OCI-LY3 (cell line): ENCODE results near the gene ASIC1.

ENCODE experiments used
- H2AFZ ChIP-seq: fragments of 200-600, 300-600 bp; shearing (Covaris generic); 2 replicates; pipeline ENCODE4 v1.6.0; 2014; ENCODE audit warnings: antibody characterized with exemption, low read depth, low read length
- H3K27ac ChIP-seq: fragments of 200-600, 300-600 bp; sonication (generic); 2 replicates; pipeline ENCODE4 v1.5.1; 2014; ENCODE audit warnings: mild to moderate bottlenecking, low read length, moderate library complexity, mixed read lengths
- H3K27me3 ChIP-seq: fragments of 200-600, 300-600 bp; sonication (generic); 2 replicates; pipeline ENCODE4 v1.6.1; 2014; ENCODE audit warnings: low read depth, low read length, mixed read lengths
- H3K36me3 ChIP-seq: fragments of 200-600, 300-600 bp; sonication (generic); replicated peaks from 2 replicates; pipeline ENCODE3; 2014; ENCODE audit warnings: low read depth, low read length, mixed read lengths
- H3K4me1 ChIP-seq: fragments of 300-600, 200-600 bp; sonication (generic); 2 replicates; pipeline ENCODE4 v1.6.1; 2014; ENCODE audit warnings: low read length, mixed read lengths
- H3K4me2 ChIP-seq: fragments of 200-600, 300-600 bp; sonication (generic); 2 replicates; pipeline ENCODE4 v1.6.1; 2014; ENCODE audit warnings: low read length, mixed read lengths
- H3K4me3 ChIP-seq: fragments of 300-600, 200-600 bp; sonication (generic); 2 replicates; pipeline ENCODE4 v1.5.1; 2014; ENCODE audit warnings: antibody characterized with exemption, mild to moderate bottlenecking, low read length, moderate library complexity
- H3K79me2 ChIP-seq: fragments of 300-600, 200-600 bp; shearing (Covaris generic); 2 replicates; pipeline ENCODE4 v1.6.1; 2014; ENCODE audit warnings: mild to moderate bottlenecking, low read length, mixed read lengths
- H3K9ac ChIP-seq: fragments of 300-600, 200-600 bp; shearing (Covaris generic); 2 replicates; pipeline ENCODE4 v1.6.0; 2014; ENCODE audit warnings: mild to moderate bottlenecking, low read length, moderate library complexity
- H3K9me3 ChIP-seq: fragments of 200-600, 300-600 bp; shearing (Covaris generic); 2 replicates; pipeline ENCODE4 v1.6.1; 2014; ENCODE audit warnings: low read length, mixed read lengths; ENCODE audit not compliant: insufficient read depth
- H4K20me1 ChIP-seq: fragments of 200-600, 300-600 bp; sonication (generic); 2 replicates; pipeline ENCODE4 v1.6.1; 2016; ENCODE audit warnings: low read length, mixed read lengths; ENCODE audit not compliant: insufficient read depth
- EZH2phosphoT487 ChIP-seq: fragments of 200-600 bp; shearing (Covaris generic); IDR thresholded peaks from 2 replicates; pipeline ENCODE4 v1.6.1; 2018; ENCODE audit warnings: antibody characterized with exemption, mixed run types, low read depth
- TF ChIP-seq, protein P1 (sequence below): fragments of 200-600, 300-600 bp; sonication (generic); IDR thresholded peaks from 2 replicates; pipeline ENCODE4 v1.5.1; 2014; ENCODE audit warnings: antibody characterized with exemption, low read length, low read depth

ASIC1 gene

DNA sequence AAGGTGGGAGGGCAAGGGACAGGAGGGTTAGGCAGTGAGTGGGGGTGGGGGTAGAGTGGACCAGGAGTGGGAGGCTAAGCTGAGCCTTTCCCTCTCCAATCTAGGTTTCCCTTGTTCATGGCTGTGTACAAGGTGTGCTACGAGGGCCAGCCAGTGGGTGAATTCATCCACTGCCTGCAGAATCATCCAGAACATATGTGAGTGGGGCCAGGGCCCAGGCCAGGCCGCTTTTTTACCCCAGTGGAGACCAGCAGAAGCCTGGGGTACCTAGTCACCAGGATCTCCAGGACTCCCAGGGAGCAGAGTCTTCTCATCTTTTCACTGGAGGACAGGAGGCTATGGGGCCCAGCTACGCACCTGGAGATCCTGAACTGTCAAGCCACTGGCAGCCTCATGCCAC, 51.9 kb downstream of the ASIC1 start:
- Histone ChIP-seq H3K4me1 (peaks cover 19% of the 10 kb centered on the region), H2AFZ (no peak overlapping the region), H3K79me2 (peaks cover 23% of the 10 kb centered on the region), H3K4me2 (no peak overlapping the region), H3K27ac (no peak overlapping the region), H3K9me3 (no peaks in the 10 kb centered on the region), H3K27me3 (no peaks in the 10 kb centered on the region), H4K20me1 (no peaks in the 10 kb centered on the region), H3K9ac (no peak overlapping the region), H3K36me3 (no peaks in the 10 kb centered on the region), H3K4me3 (no peak overlapping the region)
- TF ChIP-seq, protein P1, sequence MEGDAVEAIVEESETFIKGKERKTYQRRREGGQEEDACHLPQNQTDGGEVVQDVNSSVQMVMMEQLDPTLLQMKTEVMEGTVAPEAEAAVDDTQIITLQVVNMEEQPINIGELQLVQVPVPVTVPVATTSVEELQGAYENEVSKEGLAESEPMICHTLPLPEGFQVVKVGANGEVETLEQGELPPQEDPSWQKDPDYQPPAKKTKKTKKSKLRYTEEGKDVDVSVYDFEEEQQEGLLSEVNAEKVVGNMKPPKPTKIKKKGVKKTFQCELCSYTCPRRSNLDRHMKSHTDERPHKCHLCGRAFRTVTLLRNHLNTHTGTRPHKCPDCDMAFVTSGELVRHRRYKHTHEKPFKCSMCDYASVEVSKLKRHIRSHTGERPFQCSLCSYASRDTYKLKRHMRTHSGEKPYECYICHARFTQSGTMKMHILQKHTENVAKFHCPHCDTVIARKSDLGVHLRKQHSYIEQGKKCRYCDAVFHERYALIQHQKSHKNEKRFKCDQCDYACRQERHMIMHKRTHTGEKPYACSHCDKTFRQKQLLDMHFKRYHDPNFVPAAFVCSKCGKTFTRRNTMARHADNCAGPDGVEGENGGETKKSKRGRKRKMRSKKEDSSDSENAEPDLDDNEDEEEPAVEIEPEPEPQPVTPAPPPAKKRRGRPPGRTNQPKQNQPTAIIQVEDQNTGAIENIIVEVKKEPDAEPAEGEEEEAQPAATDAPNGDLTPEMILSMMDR, result no peak
- no peak for TF ChIP-seq EZH2phosphoT487

DNA sequence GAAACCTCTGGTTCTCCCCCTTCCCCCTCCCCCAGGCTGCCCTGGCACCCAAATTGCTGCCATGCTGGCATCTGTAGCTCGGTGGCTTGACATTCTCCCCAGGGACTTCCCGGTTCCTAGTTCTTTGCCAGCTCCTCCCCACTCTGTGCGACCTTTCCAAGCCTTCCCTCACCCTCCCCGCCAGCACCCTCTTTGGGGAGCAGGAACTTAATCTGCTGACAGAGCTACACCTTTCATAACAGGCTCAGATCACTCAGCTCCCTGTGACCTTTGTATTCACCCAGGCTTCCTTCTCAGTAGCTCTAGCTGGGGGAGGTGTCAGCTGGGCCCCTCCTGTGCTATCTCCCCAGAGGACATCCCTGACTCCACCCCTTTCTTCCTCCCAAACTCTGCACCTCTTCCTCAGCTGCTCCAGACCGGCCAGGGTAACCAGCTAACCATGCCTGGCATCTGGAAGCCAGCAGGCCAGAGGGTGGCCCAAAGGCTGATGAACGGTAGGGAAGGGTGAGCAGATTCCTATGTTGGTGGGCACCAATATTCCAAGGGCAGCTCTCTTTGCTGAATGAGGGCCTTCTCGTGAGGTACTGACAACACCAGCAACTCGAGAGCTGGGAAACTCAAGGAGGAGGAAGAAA, 52.8 kb downstream of the ASIC1 start:
- H3K27me3 ChIP-seq, result no peaks in the 10 kb centered on the region
- H3K79me2 ChIP-seq, result peaks cover 30% of the 10 kb centered on the region
- H3K9ac ChIP-seq, result peak overlapping the region; percentile 56
- H3K4me2 ChIP-seq, result peak overlapping the region; percentile 81
- H2AFZ ChIP-seq, result peak overlapping the region; percentile 62
- H3K4me1 ChIP-seq, result peaks cover 15% of the 10 kb centered on the region
- H3K27ac ChIP-seq, result peak overlapping the region; percentile 41
- no peaks in the 10 kb centered on the region for H4K20me1 ChIP-seq
- no peak for TF ChIP-seq EZH2phosphoT487
- TF ChIP-seq, protein P1, result no peak
- H3K9me3 ChIP-seq, result no peaks in the 10 kb centered on the region
- peak overlapping the region; percentile 80 for H3K4me3 ChIP-seq
- H3K36me3 ChIP-seq, result no peaks in the 10 kb centered on the region

DNA sequence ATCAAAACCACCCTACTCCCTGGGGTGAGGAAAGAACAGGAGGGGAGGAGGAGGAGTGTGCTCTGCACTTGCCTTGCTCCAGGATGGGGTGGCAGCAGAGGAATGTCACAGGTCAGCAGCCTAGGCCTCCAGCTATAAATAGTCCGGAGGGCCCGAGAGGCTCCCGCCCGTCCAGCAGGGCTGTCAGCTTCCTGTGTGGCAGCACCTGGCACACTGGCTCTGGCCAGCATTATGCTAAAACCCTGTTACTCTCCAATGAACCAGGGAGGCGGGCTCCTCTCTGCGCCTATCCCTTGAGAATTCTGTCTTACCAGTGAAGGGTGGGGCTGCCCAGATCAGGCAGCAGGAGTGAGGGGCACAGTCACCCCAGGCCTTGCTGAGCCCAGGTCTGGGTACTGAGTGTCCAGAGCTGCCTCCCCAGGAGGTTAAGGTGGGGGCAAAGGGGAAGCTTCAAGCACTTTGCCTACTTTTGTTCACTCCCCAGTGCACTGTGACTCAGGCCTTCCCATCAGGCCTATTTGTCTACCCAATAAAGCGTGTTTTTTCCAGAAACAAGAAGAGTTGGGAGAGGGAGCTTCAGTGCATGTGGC, 53.5 kb downstream of the ASIC1 start:
- H3K79me2 ChIP-seq, result peaks cover 36% of the 10 kb centered on the region
- peak overlapping the region; percentile 41 for H3K27ac ChIP-seq
- H3K4me3 ChIP-seq, result peak overlapping the region; percentile 80
- H3K9ac ChIP-seq, result peak overlapping the region; percentile 56
- TF ChIP-seq EZH2phosphoT487, result no peak
- TF ChIP-seq, protein P1, result no peak
- no peaks in the 10 kb centered on the region for H3K9me3 ChIP-seq
- H3K36me3 ChIP-seq, result no peaks in the 10 kb centered on the region
- H3K4me2 ChIP-seq, result peak overlapping the region; percentile 81
- no peaks in the 10 kb centered on the region for H4K20me1 ChIP-seq
- H3K27me3 ChIP-seq, result no peaks in the 10 kb centered on the region
- peak overlapping the region; percentile 75 for H2AFZ ChIP-seq
- peaks cover 15% of the 10 kb centered on the region for H3K4me1 ChIP-seq

DNA sequence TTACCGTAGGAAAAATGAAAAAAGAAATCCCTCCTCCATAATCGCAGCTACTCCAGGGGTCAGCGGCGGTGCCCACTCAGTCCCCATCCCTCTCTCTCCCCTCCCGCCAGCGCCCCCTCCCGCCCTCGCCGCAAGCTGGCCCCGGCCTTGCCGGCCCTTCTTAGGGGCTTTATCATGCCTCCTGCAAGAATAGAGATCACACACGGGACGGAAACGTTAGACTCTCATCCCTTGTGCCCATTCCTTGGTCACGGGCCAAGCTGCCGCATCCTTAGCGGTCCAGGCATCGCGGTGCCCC, 53.9 kb downstream of the ASIC1 start:
- Histone ChIP-seq H3K79me2 (peaks cover 41% of the 10 kb centered on the region), H3K4me3 (peak overlapping the region; percentile 80), H4K20me1 (no peaks in the 10 kb centered on the region), H3K9ac (peak overlapping the region; percentile 56), H3K27ac (peak overlapping the region; percentile 41), H3K4me2 (peak overlapping the region; percentile 81), H3K9me3 (no peaks in the 10 kb centered on the region), H2AFZ (peak overlapping the region; percentile 75), H3K4me1 (peaks cover 15% of the 10 kb centered on the region), H3K36me3 (no peaks in the 10 kb centered on the region), H3K27me3 (no peaks in the 10 kb centered on the region)
- no peak for TF ChIP-seq EZH2phosphoT487
- TF ChIP-seq, protein P1, result peak; percentile 95; the same call in 1 of the 2 replicates
